Heart right ventricle (tissue), 16 donors: ENCODE measurements around the gene LRRN4. TPM values are rescaled to one million over a fixed set of nuclear protein-coding genes. Genes with fewer than 3 reads are reported as not detected.
A peak's percentile ranks its signal among the peaks of the same experiment; 100 is the strongest.

Experiments used
- ATAC-seq, 8 donors: fragments of 200-7000 bp; cut with Tn5 transposase; one replicate each; pipeline ENCODE4 v1.9.1; 2020; ENCODE audit warnings: mild to moderate bottlenecking in 8 of 8, moderate library complexity in 8 of 8, moderate number of reproducible peaks in 1 of 8
- DNase-seq, 2 donors: peaks; one replicate each; pipeline ENCODE4 v3.0.0-alpha.2; 2020
- H3K27ac ChIP-seq, 10 donors: fragments of 200-600 bp; sonication (generic) in 2 of 10; one replicate each; pipeline versions ENCODE4 v1.5.0 to v1.8.0; 2020 to 2022; ENCODE audit warnings: mild to moderate bottlenecking in 3 of 10
- H3K27me3 ChIP-seq, 7 donors: fragments of 200-600 bp; one replicate each; pipeline ENCODE4 v1.8.0; 2021 to 2022; ENCODE audit warnings: mild to moderate bottlenecking in 2 of 7
- H3K36me3 ChIP-seq, 9 donors: fragments of 200-600 bp; sonication (generic) in 1 of 9; one replicate each; pipeline versions ENCODE4 v1.5.0 to v1.8.0; 2020 to 2022; ENCODE audit warnings: mild to moderate bottlenecking in 2 of 9
- H3K4me1 ChIP-seq, 9 donors: fragments of 200-600 bp; sonication (generic) in 1 of 9; one replicate each; pipeline versions ENCODE4 v1.5.0 to v1.8.0; 2020 to 2022; ENCODE audit warnings: mild to moderate bottlenecking in 4 of 9
- H3K4me3 ChIP-seq, 10 donors: fragments of 200-600 bp; sonication (generic) in 2 of 10; one replicate each; pipeline versions ENCODE4 v1.5.0 to v1.8.0; 2020 to 2022; ENCODE audit warnings: mild to moderate bottlenecking in 7 of 10, moderate library complexity in 2 of 10
- H3K9me3 ChIP-seq, 11 donors: fragments of 200-600 bp in 10 of 11; sonication (generic) in 2 of 11; one replicate each; pipeline versions ENCODE4 v1.5.0 to v1.8.0; 2013 to 2022; ENCODE audit warnings: mild to moderate bottlenecking in 2 of 11, control low read depth in 1 of 11, moderate library complexity in 1 of 11
- CTCF ChIP-seq, 9 donors: fragments of 200-600 bp; sonication (generic) in 2 of 9; IDR thresholded peaks; one replicate each; pipeline versions ENCODE4 v1.5.0 to v1.8.0; 2021 to 2022; ENCODE audit warnings: antibody characterized with exemption in 9 of 9, mild to moderate bottlenecking in 5 of 9, moderate library complexity in 1 of 9
- WGBS, 2 donors: extraction: QIAGEN DNeasy Blood & Tissue Kit; methylation state at CpG; one replicate each; pipeline ENCODE4 v1.1.7; 2013; ENCODE audit warnings: inconsistent platforms in 1 of 2; 5-methylcytosine and 5-hydroxymethylcytosine counted together
- intact Hi-C, 10 donors: fragments of 100-400 bp; cut with DNase I; formaldehyde crosslinking; loops; one replicate each; pipeline versions ENCODE4 v1.11.1 to v1.14.2; 2022
- long read RNA-seq, 3 donors: library from polyadenylated mRNA; unstranded; transcript quantifications; one replicate each; pipeline ENCODE4 v2.0.0, GENCODE V29; 2020 to 2021
- polyA plus RNA-seq, 2 donors: library from polyadenylated mRNA; stranded (reverse); fragments of 200-250 nt; gene quantifications; one replicate each; pipeline ENCODE4 v1.2.3, GENCODE V29; 2013
- total RNA-seq, 10 donors: library from RNA; stranded (reverse); fragmentation: NEBNext Ultra II Directional in 3 of 10; extraction: Animal tissue kit (Norgen Biotek cat#: 25700) in 3 of 10; gene quantifications; one replicate each; pipeline versions ENCODE4 v1.2.1 to v1.2.4, GENCODE V29; 2021 to 2023
- donor health status: Arrhythmogenic right ventricular cardiomyopathy.
- donor health status: ischemic (EF 13 %, LVEDD 7.1; RV severe dilation, severe dysfunction).
- donor health status: healthy with polysubstance abuse.
- donor health status: DM: no; HTN: yes; CAD: no.
- donor health status: DM: no; HTN: no; CAD: no.
- donor health status: ischemic (EF 25% LVEDD 6.9; RV normal size, moderate dysfunction).
- donor health status: ischemic (EF 25% LVEDD 5.7; RV mildly dilated, moderate dysfunction).
- donor health status: healthy.
- donor health status: DM: yes; HTN: yes; CAD: no.
- donor health status: Ischemic cardiomyopathy.
- donor health status: ischemic (EF 35%, LVEDD 5.7; RV mildly dilated, moderate dysfunction).
- donor health status: nonischemic (EF 11% LVEDD 7.7; RV severe dilation, severe dysfunction).
- donor health status: DM: yes; HTN: yes; CAD: no.
- donor health status: PGD.
- donor health status: ischemic (EF 29% LVEDD 5.4; RV normal size, mild dysfunction).
- donor health status: nonischemic (EF 23%, LVEDD 6.1; RV moderate dilation, normal function).

The LRRN4 gene
- total RNA-seq (1 to 10 TPM in 1 of 10 donors, under 1 TPM in 7, not detected in 2; 0.11 to 1.1 (median 0.21) TPM), polyA plus RNA-seq (not detected)
- long read RNA-seq, donor 1: 0 reads
- long read RNA-seq, donor 2: 0 reads
- long read RNA-seq, donor 3: 0 reads

DNA sequence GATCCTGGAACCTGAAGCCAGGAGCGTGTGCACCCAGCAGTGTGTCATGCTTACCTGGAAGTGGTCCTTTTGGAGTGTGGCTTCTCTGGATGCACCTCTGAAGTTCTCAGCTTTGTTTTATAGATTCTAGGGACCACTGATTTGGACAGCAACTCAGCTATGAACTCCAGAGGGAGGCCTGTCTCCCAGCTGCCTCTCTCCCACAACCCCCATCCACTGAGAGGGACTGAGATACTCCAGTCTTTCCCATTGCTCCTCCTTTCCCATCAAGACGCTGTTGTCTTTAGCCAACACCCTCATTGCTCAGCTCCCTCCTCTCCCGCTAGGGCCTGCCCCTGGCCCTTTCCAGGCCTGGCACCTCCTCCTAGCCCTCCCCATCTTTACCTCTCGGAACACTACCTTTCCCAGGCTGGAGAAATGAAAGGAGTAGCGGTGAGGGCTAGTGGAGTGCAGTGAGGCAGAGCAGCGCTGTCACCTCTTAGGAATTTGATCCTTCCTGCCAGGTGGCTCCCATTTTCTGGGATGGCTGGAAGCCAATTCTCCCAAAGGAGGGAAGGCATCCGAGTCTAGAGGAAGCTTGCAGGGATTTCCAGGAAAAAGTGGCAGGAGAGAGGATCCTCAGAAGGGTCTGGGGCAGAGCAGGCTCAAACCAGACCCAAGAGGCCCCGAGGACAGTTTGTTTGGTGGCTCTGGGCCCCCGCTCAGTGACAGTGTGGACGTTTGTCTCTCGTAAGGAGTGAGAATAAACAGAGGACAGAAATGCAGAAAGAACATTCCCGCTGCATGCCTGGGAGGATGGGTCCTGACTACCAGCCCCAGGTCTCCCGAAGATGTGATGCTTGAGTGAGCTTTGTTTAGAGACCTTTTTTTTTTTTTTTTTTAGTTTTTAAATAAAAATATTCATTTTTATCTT lies at the start of gene LRRN4:
TSS of gene LRRN4 (minus strand) at position 285 of the 913 bp plus-strand sequence. CDS start 1,261 bp downstream, outside the sequence.
- Histone ChIP-seq H3K4me3 (no peak within 1 kb of the TSS), H3K36me3 (no peaks in the 10 kb centered on the region), H3K4me1 (peaks cover 0 to 26% (median 17%) of the 10 kb centered on the region in 9 donors), H3K27me3 (peaks cover 0 to 50% (median 20%) of the 10 kb centered on the region in 7 donors), H3K27ac (no peak within 1 kb of the TSS), H3K9me3 (no peaks in the 10 kb centered on the region)
- no peak for TF ChIP-seq CTCF (IDR thresholded peaks at IDR 0.05)
- ATAC-seq: peak in 2 of 8 donors; percentile 20 to 27
- DNase-seq: no peak
- intact Hi-C loops: no loop called here
- 29 to 39% methylated on average over 13 of the region's 13 CpGs for WGBS, 2 donors

DNA sequence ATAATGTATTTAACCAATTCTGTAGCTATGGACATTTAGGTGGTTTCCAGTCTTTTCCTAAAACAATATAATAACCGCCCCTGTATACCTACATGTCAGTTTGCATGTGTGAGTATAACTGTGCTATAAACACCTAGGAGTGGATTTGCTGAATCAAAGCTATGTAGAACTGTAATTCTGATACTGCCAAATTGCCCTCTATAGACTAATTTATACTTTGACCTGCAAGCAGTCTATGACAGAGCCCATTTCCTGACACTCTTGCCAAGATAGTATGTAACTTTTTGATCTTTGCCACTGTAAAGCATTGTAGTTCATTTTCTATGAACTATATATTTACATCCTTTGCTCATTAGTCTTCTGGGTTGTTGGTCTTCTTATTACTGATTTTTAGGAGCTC lies 49.4 kb upstream of the LRRN4 start:
- Histone ChIP-seq H3K9me3 (no peaks in the 10 kb centered on the region), H3K36me3 (no peaks in the 10 kb centered on the region), H3K4me1 (peaks cover 0 to 3% (median 0%) of the 10 kb centered on the region in 9 donors), H3K27me3 (no peaks in the 10 kb centered on the region), H3K27ac (no peak overlapping the region), H3K4me3 (no peak overlapping the region)
- WGBS, 2 donors: 97 to 100% methylated on average over 1 of the region's 1 CpG
- no peak for ATAC-seq
- no peak for DNase-seq
- TF ChIP-seq CTCF (IDR thresholded peaks at IDR 0.05): no peak
- intact Hi-C loops: no loop called here

GRCh38 chr20:6101346-6101745 lies 47.5 kb upstream of the LRRN4 start:
- H3K27ac ChIP-seq: no peak overlapping the region
- H3K9me3 ChIP-seq: no peaks in the 10 kb centered on the region
- no peak for ATAC-seq
- 94 to 100% methylated on average over 2 of the region's 2 CpGs for WGBS, 2 donors
- no peak for DNase-seq
- TF ChIP-seq CTCF (IDR thresholded peaks at IDR 0.05): no peak
- H3K27me3 ChIP-seq: no peaks in the 10 kb centered on the region
- H3K4me1 ChIP-seq: peaks cover 0 to 3% (median 0%) of the 10 kb centered on the region in 9 donors
- H3K4me3 ChIP-seq: no peak overlapping the region
- intact Hi-C loops: no loop called here
- H3K36me3 ChIP-seq: peaks cover 0 to 2% (median 0%) of the 10 kb centered on the region in 9 donors

- no peaks in the 10 kb centered on the region for H3K27me3 ChIP-seq
- no peak for DNase-seq
- no peak for ATAC-seq
- no peak for TF ChIP-seq CTCF (IDR thresholded peaks at IDR 0.05)
- intact Hi-C loops: no loop called here
- H3K27ac ChIP-seq: no peak overlapping the region
- H3K9me3 ChIP-seq: no peaks in the 10 kb centered on the region
- WGBS, 2 donors: 89 to 93% methylated on average over 2 of the region's 2 CpGs
- H3K4me1 ChIP-seq: peaks cover 0 to 3% (median 0%) of the 10 kb centered on the region in 9 donors
- peaks cover 0 to 9% (median 0%) of the 10 kb centered on the region in 9 donors for H3K36me3 ChIP-seq
- H3K4me3 ChIP-seq: no peak overlapping the region
Observed at GRCh38 chr20:6100246-6100645, 46.4 kb upstream of the LRRN4 start.
